K562 (cell line): ENCODE measurements around the gene VMP1. TPM values are rescaled to one million over a fixed set of nuclear protein-coding genes. Genes with fewer than 3 reads are reported as not detected.
A peak's percentile ranks its signal among the peaks of the same experiment; 100 is the strongest.

Experiments used
- C11orf30 ChIP-seq: fragments of 450-650 bp; IDR thresholded peaks from 2 replicates; pipeline ENCODE4 v1.6.1; 2016; ENCODE audit warnings: low read depth, mild to moderate bottlenecking
- CREM ChIP-seq: IDR thresholded peaks from 2 replicates; pipeline ENCODE4 v1.6.1; 2014; ENCODE audit warnings: antibody characterized with exemption, low read depth
- CSDE1 ChIP-seq, 2 experiments: fragments of 450-650 bp; IDR thresholded peaks; 2 replicates each; pipeline ENCODE4 v1.6.1; 2016; ENCODE audit warnings: mild to moderate bottlenecking in 1 of 2
- ELF4 ChIP-seq: fragments of 450-650 bp; formaldehyde crosslinking; IDR thresholded peaks from 2 replicates; pipeline ENCODE4 v1.4.0; 2022; ENCODE audit warnings: missing genetic modification characterization
- GATAD2B ChIP-seq: fragments of 450-650 bp; IDR thresholded peaks from 2 replicates; pipeline ENCODE4 v1.6.1; 2017; ENCODE audit warnings: mild to moderate bottlenecking, borderline replicate concordance
- MYBL2 ChIP-seq, 2 experiments: fragments of 450-650 bp in 1 of 2; sonication (generic) in 1 of 2; formaldehyde crosslinking in 1 of 2; IDR thresholded peaks; 2 replicates each; pipeline versions ENCODE4 v1.6.1 to v1.8.1; 2017 to 2022; ENCODE audit warnings: borderline replicate concordance in 1 of 2, inconsistent platforms in 1 of 2, low read depth in 1 of 2, mild to moderate bottlenecking in 1 of 2, missing genetic modification reagents in 1 of 2, moderate library complexity in 1 of 2
- PHF20 ChIP-seq: fragments of 450-650 bp; IDR thresholded peaks from 2 replicates; pipeline ENCODE4 v1.6.1; 2018; ENCODE audit not compliant: partially characterized antibody
- PREB ChIP-seq: sonication (generic); formaldehyde crosslinking; IDR thresholded peaks from 2 replicates; pipeline ENCODE4 v1.8.1; 2023; ENCODE audit warnings: mild to moderate bottlenecking, missing genetic modification reagents
- PTTG1 ChIP-seq: fragments of 450-650 bp; IDR thresholded peaks from 2 replicates; pipeline ENCODE4 v1.6.1; 2016; ENCODE audit warnings: low read depth, mild to moderate bottlenecking, missing genetic modification characterization, missing compliant biosample characterization
- RFX1 ChIP-seq: fragments of 450-650 bp; IDR thresholded peaks from 2 replicates; pipeline ENCODE4 v1.6.1; 2016; ENCODE audit warnings: mild to moderate bottlenecking, moderate library complexity
- RUNX1 ChIP-seq: sonication (generic); IDR thresholded peaks from 2 replicates; pipeline ENCODE4 v1.6.1; 2016; ENCODE audit warnings: antibody characterized with exemption, low read depth
- SAFB2 ChIP-seq: fragments of 200-400 bp; formaldehyde crosslinking; IDR thresholded peaks from 2 replicates; pipeline ENCODE4 v1.6.1; 2018; ENCODE audit warnings: borderline replicate concordance, low read length, low read depth, moderate library complexity; ENCODE audit not compliant: severe bottlenecking
- SLC30A9 ChIP-seq: fragments of 250-450 bp; sonication (Bioruptor Pico); IDR thresholded peaks from 2 replicates; pipeline ENCODE4 v1.8.0; 2022; ENCODE audit warnings: mild to moderate bottlenecking, moderate library complexity
- SRSF1 ChIP-seq: fragments of 200-400 bp; formaldehyde crosslinking; IDR thresholded peaks from 2 replicates; pipeline ENCODE4 v1.6.1; 2017; ENCODE audit warnings: mild to moderate bottlenecking, low read depth, low read length, moderate library complexity
- TAF15 ChIP-seq: fragments of 200-400 bp; formaldehyde crosslinking; IDR thresholded peaks from 2 replicates; pipeline ENCODE4 v1.6.1; 2017; ENCODE audit warnings: mild to moderate bottlenecking, low read depth, low read length, moderate library complexity
- TAL1 ChIP-seq: fragments of 450-650 bp; IDR thresholded peaks from 2 replicates; pipeline ENCODE4 v1.6.1; 2016; ENCODE audit warnings: mild to moderate bottlenecking
- ZBTB1 ChIP-seq: sonication (generic); formaldehyde crosslinking; IDR thresholded peaks from 2 replicates; pipeline ENCODE4 v1.8.1; 2023; ENCODE audit warnings: missing genetic modification reagents, low read depth, mild to moderate bottlenecking, borderline replicate concordance
- ZBTB8A ChIP-seq: fragments of 450-650 bp; IDR thresholded peaks from 2 replicates; pipeline ENCODE4 v1.6.1; 2018; ENCODE audit warnings: mild to moderate bottlenecking, moderate library complexity; ENCODE audit not compliant: partially characterized antibody
- ZNF174 ChIP-seq: fragments of 250-450 bp; sonication (Bioruptor Pico); IDR thresholded peaks from 2 replicates; pipeline ENCODE4 v1.4.0; 2020; ENCODE audit warnings: mild to moderate bottlenecking
- ZNF217 ChIP-seq: sonication (generic); formaldehyde crosslinking; IDR thresholded peaks from 2 replicates; pipeline ENCODE4 v1.8.0; 2022; ENCODE audit warnings: mild to moderate bottlenecking, missing genetic modification reagents
- ZNF436 ChIP-seq: fragments of 250-450, 450-650 bp; sonication (Bioruptor Pico); formaldehyde crosslinking; IDR thresholded peaks from 2 replicates; pipeline ENCODE4 v1.7.0; 2020; ENCODE audit warnings: mild to moderate bottlenecking
- ZNF507 ChIP-seq: conservative IDR thresholded peaks from 2 replicates; pipeline ENCODE4 v1.6.1; 2017; ENCODE audit warnings: missing genetic modification characterization, missing compliant biosample characterization
- polyA plus RNA-seq, 8 experiments: library from polyadenylated mRNA; depleted of rRNA in 4 of 8; stranded (reverse) in 5 of 8; unstranded in 3 of 8; fragments of >200 nt; fragmentation: Nextera tagmentation in 2 of 8; fragmentation: Illumina TruSeq in 1 of 8; extraction: Ambion mirVana in 2 of 8; extraction: Trizol in 1 of 8; gene quantifications; 2 replicates each; pipeline versions ENCODE4 v1.2.1 to v1.2.3, GENCODE V29; 2011 to 2014; ENCODE audit warnings: inconsistent platforms in 1 of 8, missing spikeins in 1 of 8
- total RNA-seq, 7 experiments: library from RNA; depleted of rRNA in 6 of 7; stranded (reverse); fragments of >200 nt in 6 of 7; fragmentation: Illumina TruSeq in 2 of 7; extraction: Trizol in 2 of 7; gene quantifications; 2 replicates each; pipeline versions ENCODE4 v1.2.1 to v1.2.3, GENCODE V29; 2011 to 2021; ENCODE audit warnings: low replicate concordance in 1 of 7
- TF ChIP-seq, protein P1 (sequence below): fragments of 450-650 bp; IDR thresholded peaks from 2 replicates; pipeline ENCODE4 v1.6.1; 2017; ENCODE audit warnings: mild to moderate bottlenecking, moderate library complexity
- TF ChIP-seq, protein P2 (sequence below): fragments of 250-450 bp; sonication (Bioruptor Pico); IDR thresholded peaks from 2 replicates; pipeline ENCODE4 v1.4.0; 2020; ENCODE audit warnings: mild to moderate bottlenecking, moderate library complexity, borderline replicate concordance

VMP1 gene
- total and polyA plus RNA-seq, 9 of the 15 experiments (the other 6 are each of a cell fraction or from before 2014, with no cell fraction given), result 123 to 304 (median 151) TPM

- TF ChIP-seq ZNF507 (no peak), GATAD2B (peak; percentile 37; the same call in 1 of the 2 replicates), TAL1 (no peak; the same call in 1 of the 2 replicates), ZBTB1 (CRISPR knock-in tag) (no peak), C11orf30 (peak; percentile 63), RUNX1 (no peak), SLC30A9 (CRISPR knock-in tag) (no peak), RFX1 (peak; percentile 31; the same call in 1 of the 2 replicates), ZNF217 (no peak), PREB (CRISPR knock-in tag) (no peak), MYBL2 (IDR thresholded peaks at IDR 0.05; ENCODE audit: low read depth) (no peak), MYBL2 (CRISPR knock-in tag; IDR thresholded peaks at IDR 0.05; ENCODE audit: borderline replicate concordance) (no peak), ZNF174 (CRISPR knock-in tag) (0 out of 2 replicates have a peak, but pooled peaks have one; percentile 55), TAF15 (no peak), ZNF436 (no peak), CSDE1 (IDR thresholded peaks at IDR 0.05) (peak in 1 of 2 experiments; percentile 58; a peak in 1 of 4 replicates), PHF20 (no peak), SAFB2 (no peak), CREM (peak; percentile 84), PTTG1 (peak; percentile 78), SRSF1 (no peak), ZBTB8A (no peak), ELF4 (CRISPR knock-in tag) (0 out of 2 replicates have a peak, but pooled peaks have one; percentile 77)
- TF ChIP-seq, protein P1, sequence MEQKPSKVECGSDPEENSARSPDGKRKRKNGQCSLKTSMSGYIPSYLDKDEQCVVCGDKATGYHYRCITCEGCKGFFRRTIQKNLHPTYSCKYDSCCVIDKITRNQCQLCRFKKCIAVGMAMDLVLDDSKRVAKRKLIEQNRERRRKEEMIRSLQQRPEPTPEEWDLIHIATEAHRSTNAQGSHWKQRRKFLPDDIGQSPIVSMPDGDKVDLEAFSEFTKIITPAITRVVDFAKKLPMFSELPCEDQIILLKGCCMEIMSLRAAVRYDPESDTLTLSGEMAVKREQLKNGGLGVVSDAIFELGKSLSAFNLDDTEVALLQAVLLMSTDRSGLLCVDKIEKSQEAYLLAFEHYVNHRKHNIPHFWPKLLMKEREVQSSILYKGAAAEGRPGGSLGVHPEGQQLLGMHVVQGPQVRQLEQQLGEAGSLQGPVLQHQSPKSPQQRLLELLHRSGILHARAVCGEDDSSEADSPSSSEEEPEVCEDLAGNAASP, result no peak; the same call in 1 of the 2 replicates
- TF ChIP-seq, protein P2, sequence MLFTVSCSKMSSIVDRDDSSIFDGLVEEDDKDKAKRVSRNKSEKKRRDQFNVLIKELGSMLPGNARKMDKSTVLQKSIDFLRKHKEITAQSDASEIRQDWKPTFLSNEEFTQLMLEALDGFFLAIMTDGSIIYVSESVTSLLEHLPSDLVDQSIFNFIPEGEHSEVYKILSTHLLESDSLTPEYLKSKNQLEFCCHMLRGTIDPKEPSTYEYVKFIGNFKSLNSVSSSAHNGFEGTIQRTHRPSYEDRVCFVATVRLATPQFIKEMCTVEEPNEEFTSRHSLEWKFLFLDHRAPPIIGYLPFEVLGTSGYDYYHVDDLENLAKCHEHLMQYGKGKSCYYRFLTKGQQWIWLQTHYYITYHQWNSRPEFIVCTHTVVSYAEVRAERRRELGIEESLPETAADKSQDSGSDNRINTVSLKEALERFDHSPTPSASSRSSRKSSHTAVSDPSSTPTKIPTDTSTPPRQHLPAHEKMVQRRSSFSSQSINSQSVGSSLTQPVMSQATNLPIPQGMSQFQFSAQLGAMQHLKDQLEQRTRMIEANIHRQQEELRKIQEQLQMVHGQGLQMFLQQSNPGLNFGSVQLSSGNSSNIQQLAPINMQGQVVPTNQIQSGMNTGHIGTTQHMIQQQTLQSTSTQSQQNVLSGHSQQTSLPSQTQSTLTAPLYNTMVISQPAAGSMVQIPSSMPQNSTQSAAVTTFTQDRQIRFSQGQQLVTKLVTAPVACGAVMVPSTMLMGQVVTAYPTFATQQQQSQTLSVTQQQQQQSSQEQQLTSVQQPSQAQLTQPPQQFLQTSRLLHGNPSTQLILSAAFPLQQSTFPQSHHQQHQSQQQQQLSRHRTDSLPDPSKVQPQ (CRISPR knock-in tag), result no peak
Observed at GRCh38 chr17:59837308-59838051, 130.0 kb downstream of the VMP1 start (continued).
